Measurements from ENCODE around the gene CELF2. TPM values are rescaled to one million over a fixed set of nuclear protein-coding genes. Genes with fewer than 3 reads are reported as not detected.

The CELF2 gene
- total RNA-seq, 2 donors from 2014 or later: 10.4 to 11.2 TPM

- no peak for ATAC-seq
- 62 to 67% methylated on average over 3 of the region's 3 CpGs for WGBS, 2 donors
- H3K4me3 ChIP-seq: no peak overlapping the region
- no peaks in the 10 kb centered on the region for H3K36me3 ChIP-seq (replicated peaks in 1 of 2; ENCODE audit: insufficient read depth in 1 of 2, low read depth in 2 of 2)
- no peak for DNase-seq
- no peaks in the 10 kb centered on the region for H3K4me1 ChIP-seq
- H3K27me3 ChIP-seq: no peaks in the 10 kb centered on the region
- H3K9me3 ChIP-seq: no peaks in the 10 kb centered on the region
- no peak for TF ChIP-seq POLR2A (IDR thresholded peaks at IDR 0.05)
- TF ChIP-seq CTCF (IDR thresholded peaks at IDR 0.05): no peak
- no peak overlapping the region for H3K27ac ChIP-seq
- intact Hi-C loops (cut with DNase I): no loop called here
Observed at GRCh38 chr10:11295492-11295891, 277.8 kb downstream of the CELF2 start.

GRCh38 chr10:11297136-11297535 lies 279.5 kb downstream of the CELF2 start:
- ATAC-seq: no peak
- Histone ChIP-seq H3K9me3 (no peaks in the 10 kb centered on the region), H3K36me3 (replicated peaks in 1 of 2; ENCODE audit: insufficient read depth in 1 of 2, low read depth in 2 of 2) (no peaks in the 10 kb centered on the region), H3K27ac (no peak overlapping the region), H3K4me1 (no peaks in the 10 kb centered on the region), H3K27me3 (no peaks in the 10 kb centered on the region), H3K4me3 (no peak overlapping the region)
- DNase-seq: no peak
- 87 to 90% methylated on average over 8 of the region's 8 CpGs for WGBS, 2 donors
- intact Hi-C loops (cut with DNase I): no loop called here
- TF ChIP-seq CTCF (IDR thresholded peaks at IDR 0.05): no peak
- TF ChIP-seq POLR2A (IDR thresholded peaks at IDR 0.05): no peak

- WGBS, 2 donors: 60 to 61% methylated on average over 5 of the region's 5 CpGs
- Histone ChIP-seq H3K4me3 (no peak overlapping the region), H3K27me3 (no peaks in the 10 kb centered on the region), H3K27ac (no peak overlapping the region), H3K9me3 (no peaks in the 10 kb centered on the region), H3K4me1 (no peaks in the 10 kb centered on the region), H3K36me3 (replicated peaks in 1 of 2; ENCODE audit: insufficient read depth in 1 of 2, low read depth in 2 of 2) (no peaks in the 10 kb centered on the region)
- intact Hi-C loops (cut with DNase I): no loop called here
- DNase-seq: no peak
- TF ChIP-seq CTCF (IDR thresholded peaks at IDR 0.05) (no peak), POLR2A (IDR thresholded peaks at IDR 0.05) (no peak)
- no peak for ATAC-seq
Observed at GRCh38 chr10:11298116-11298515, 280.4 kb downstream of the CELF2 start.

- Histone ChIP-seq H3K36me3 (replicated peaks in 1 of 2; ENCODE audit: insufficient read depth in 1 of 2, low read depth in 2 of 2) (no peaks in the 10 kb centered on the region), H3K4me1 (no peaks in the 10 kb centered on the region), H3K4me3 (no peak overlapping the region), H3K27ac (no peak overlapping the region), H3K9me3 (no peaks in the 10 kb centered on the region), H3K27me3 (no peaks in the 10 kb centered on the region)
- DNase-seq: no peak
- 89% methylated on average over 11 of the region's 11 CpGs; no CpG with 5 or more reads in 1 of the 2 donors for WGBS, 2 donors
- TF ChIP-seq POLR2A (IDR thresholded peaks at IDR 0.05) (no peak), CTCF (IDR thresholded peaks at IDR 0.05) (no peak)
- ATAC-seq: no peak
- intact Hi-C loops (cut with DNase I): no loop called here
Observed at GRCh38 chr10:11299125-11299524, 281.5 kb downstream of the CELF2 start.

- Histone ChIP-seq H3K4me1 (no peaks in the 10 kb centered on the region), H3K4me3 (no peak overlapping the region), H3K27me3 (no peaks in the 10 kb centered on the region), H3K36me3 (replicated peaks in 1 of 2; ENCODE audit: insufficient read depth in 1 of 2, low read depth in 2 of 2) (no peaks in the 10 kb centered on the region), H3K9me3 (no peaks in the 10 kb centered on the region), H3K27ac (no peak overlapping the region)
- intact Hi-C loops (cut with DNase I): no loop called here
- ATAC-seq: no peak
- TF ChIP-seq POLR2A (IDR thresholded peaks at IDR 0.05) (no peak), CTCF (IDR thresholded peaks at IDR 0.05) (no peak)
- 75 to 81% methylated on average over 8 of the region's 8 CpGs for WGBS, 2 donors
- no peak for DNase-seq
Observed at GRCh38 chr10:11300026-11300425, 282.4 kb downstream of the CELF2 start.

Data from body of pancreas (tissue), 4 donors.